ENCODE results near the gene NAMPT.

GRCh38 chr7:106304568-106304967 is 19.8 kb upstream of the NAMPT start:
- TF ChIP-seq REST (IDR thresholded peaks at IDR 0.05; ENCODE audit: insufficient read depth in 1 of 2, low read depth in 2 of 2, low read length in 1 of 2) (no peak), POLR2AphosphoS5 (IDR thresholded peaks at IDR 0.05; ENCODE audit: low read depth, low read length) (no peak), CTCF (IDR thresholded peaks at IDR 0.05) (no peak), TCF7L2 (IDR thresholded peaks at IDR 0.05; ENCODE audit: low read depth, low read length) (no peak), SIN3A (IDR thresholded peaks at IDR 0.05; ENCODE audit: borderline replicate concordance, insufficient read depth, low read depth, low read length) (no peak)
